PC-3 (cell line): ENCODE data around the gene TMTC1.

Source experiments
- CTCF ChIP-seq: fragments of 300-600 bp; sonication (generic); conservative IDR thresholded peaks from 2 replicates; pipeline ENCODE4 v1.5.1; 2017; ENCODE audit warnings: antibody characterized with exemption, low read depth, mild to moderate bottlenecking, low read length
- EZH2 ChIP-seq: fragments of 300-600 bp; sonication (generic); IDR thresholded peaks from one replicate; pipeline ENCODE4 v1.6.1; 2017; ENCODE audit warnings: antibody characterized with exemption, mild to moderate bottlenecking, low read length; ENCODE audit not compliant: unreplicated experiment

DNA sequence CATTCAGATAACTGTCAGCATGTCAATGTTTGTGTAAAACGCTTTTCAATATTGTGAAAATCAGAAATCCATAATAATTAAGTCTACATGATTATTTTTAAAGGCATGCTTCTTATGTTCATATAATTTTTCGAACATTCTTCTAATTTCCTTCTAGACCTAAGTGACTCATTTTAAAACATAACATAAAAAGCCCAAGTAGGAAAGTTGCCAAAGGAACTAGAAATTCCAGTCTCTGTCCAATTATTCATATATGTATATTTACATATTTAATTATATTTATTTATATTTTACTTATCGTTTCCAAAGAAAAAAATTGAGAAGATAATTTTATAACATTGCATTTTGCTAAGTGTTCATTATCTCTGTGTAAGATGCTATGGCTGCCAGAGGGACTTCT is 110.4 kb downstream of the TMTC1 start:
- no peak for TF ChIP-seq CTCF
- no peak for TF ChIP-seq EZH2
